ENCODE measurements around the gene ARPP19. TPM values are rescaled to one million over a fixed set of nuclear protein-coding genes. Genes with fewer than 3 reads are reported as not detected.

The ARPP19 gene
- polyA plus RNA-seq, 1 of the 3 experiments (the other 2 are of a cell fraction) = 29.0 TPM

DNA sequence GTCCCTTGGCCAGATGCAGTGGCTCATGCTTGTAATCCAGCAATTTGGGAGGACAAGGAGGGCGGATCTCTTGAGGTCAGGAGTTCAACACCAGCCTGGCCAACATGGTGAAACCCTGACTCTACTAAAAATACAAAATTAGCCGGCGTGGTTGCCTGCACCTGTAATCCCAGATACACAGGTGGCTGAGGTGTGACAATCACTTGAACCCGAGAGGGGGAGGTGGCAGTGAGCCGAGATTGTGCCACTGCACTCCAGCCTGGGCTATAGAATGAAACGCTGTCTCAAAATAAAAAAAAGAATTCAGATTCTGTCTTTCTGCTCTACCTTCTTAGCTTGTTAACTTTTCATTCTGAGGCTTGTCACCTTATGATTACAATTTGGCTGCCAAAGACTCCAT is 62.3 kb downstream of the ARPP19 start (continued):
- TF ChIP-seq RAD21 (IDR thresholded peaks at IDR 0.05; ENCODE audit: low read length) (no peak), TAF1 (IDR thresholded peaks at IDR 0.05; ENCODE audit: borderline replicate concordance, low read depth, low read length) (no peak)

DNA sequence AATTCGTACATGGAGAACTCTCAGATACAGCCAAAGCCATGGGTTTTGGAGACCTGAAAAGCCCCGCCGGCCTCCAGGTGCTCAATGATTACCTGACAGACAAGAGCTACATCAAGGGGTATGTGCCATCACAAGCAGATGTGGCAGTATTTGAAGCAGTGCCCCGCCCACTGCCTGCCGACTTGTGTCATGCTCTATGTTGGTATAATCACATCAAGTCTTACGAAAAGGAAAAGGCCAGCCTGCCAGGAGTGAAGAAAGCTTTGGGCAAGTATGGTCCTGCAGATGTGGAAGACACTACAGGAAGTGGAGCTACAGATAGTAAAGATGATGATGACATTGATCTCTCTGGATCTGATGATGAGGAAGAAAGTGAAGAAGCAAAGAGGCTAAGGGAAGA is 63.7 kb downstream of the ARPP19 start:
- H3K79me2 ChIP-seq (ENCODE audit: insufficient read depth) = peaks cover 54% of the 10 kb centered on the region
- no peak overlapping the region for H3K4me3 ChIP-seq (ENCODE audit: low read depth in 2 of 2, low read length in 1 of 2)
- 0 out of 2 replicates have a peak, but pooled peaks cover 4% of the 10 kb centered on the region for H4K20me1 ChIP-seq (ENCODE audit: insufficient read depth)
- no peak overlapping the region for H3K27ac ChIP-seq (ENCODE audit: low read depth in 2 of 2, low read length in 1 of 2)
- no peaks in the 10 kb centered on the region for H3K9me2 ChIP-seq
- H3K4me2 ChIP-seq = no peak overlapping the region
- no peak overlapping the region for H2AFZ ChIP-seq (ENCODE audit: low read depth)
- 94% methylated on average over 6 of the region's 6 CpGs for WGBS (ENCODE audit: low lambda C conversion rate)
- DNase-seq = no peak
- TF ChIP-seq GATA2 (CRISPR knock-in tag; IDR thresholded peaks at IDR 0.05) (no peak), SIN3A (IDR thresholded peaks at IDR 0.05; ENCODE audit: borderline replicate concordance, low read depth, low read length) (no peak), POLR2AphosphoS5 (IDR thresholded peaks at IDR 0.05; ENCODE audit: low read depth, low read length) (no peak), FOSL2 (IDR thresholded peaks at IDR 0.05; ENCODE audit: borderline replicate concordance, low read depth) (no peak)
- H3K27me3 ChIP-seq (ENCODE audit: insufficient read depth) = no peaks in the 10 kb centered on the region
- no peaks in the 10 kb centered on the region for H3F3A ChIP-seq (replicated peaks; ENCODE audit: insufficient read depth)
- POLR2A ChIA-PET = no interaction called here
- no peak overlapping the region for H3K9ac ChIP-seq
- no peaks in the 10 kb centered on the region for H3K36me3 ChIP-seq (replicated peaks in 1 of 2; ENCODE audit: control insufficient read depth in 1 of 2, insufficient read depth in 2 of 2, low read length in 1 of 2)
- no peaks in the 10 kb centered on the region for H3K9me3 ChIP-seq
- no peaks in the 10 kb centered on the region for H3K4me1 ChIP-seq (ENCODE audit: control insufficient read depth in 1 of 2, insufficient read depth in 2 of 2, low read depth in 1 of 2, low read length in 1 of 2)
- CTCF ChIA-PET = no interaction called here

DNA sequence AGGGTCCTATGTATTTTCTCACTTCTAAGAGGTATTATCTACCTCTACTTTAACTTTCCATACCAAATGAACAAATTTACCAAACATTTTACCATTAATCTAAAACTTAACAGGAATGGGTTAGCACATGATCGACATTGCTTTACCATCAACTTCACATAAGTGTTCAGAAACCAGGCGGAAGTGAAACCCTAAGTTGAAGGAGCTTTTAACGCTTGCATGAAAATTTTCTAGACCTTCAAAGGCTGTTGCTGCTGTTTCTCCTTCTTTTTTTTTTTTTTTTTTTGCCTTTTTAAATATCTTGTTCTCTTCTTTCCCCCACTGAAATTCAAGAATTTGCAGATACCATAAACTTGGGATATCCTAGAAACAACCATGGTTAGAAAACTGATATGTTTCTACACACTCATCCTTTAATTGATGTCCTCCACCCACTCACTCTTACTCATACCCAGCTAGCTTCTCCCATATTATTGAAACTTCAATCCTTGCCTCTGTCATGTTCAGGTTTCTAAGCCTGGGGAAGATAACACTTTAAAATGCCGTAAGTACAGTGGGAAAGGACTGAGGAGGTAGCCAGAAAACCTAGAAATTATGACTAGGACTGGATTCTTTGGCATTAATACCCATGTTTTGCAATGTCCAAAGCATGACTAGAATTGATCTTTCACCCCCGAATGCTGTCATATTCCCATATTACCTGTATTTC is 64.9 kb downstream of the ARPP19 start:
- POLR2A ChIA-PET = no interaction called here
- H3K27ac ChIP-seq (ENCODE audit: low read depth in 2 of 2, low read length in 1 of 2) = no peak overlapping the region

DNA sequence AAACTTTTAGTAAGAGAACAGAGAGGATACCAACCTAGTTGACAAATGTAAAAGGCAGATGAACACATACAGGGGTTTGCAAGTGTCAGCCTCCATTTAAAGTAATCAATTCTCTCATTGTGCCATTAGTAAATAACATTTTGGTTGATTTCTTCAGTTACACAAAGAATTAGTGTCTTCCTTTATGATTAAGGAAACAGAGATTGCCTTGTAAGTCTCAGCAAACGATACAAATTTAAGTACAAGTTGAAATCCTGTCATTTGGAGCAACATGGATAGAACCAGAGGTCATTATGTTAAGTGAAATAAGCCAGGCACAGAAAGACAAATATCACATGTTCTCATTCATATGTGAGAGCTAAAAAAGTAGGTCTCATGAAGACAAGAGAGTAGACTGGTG is 66.2 kb downstream of the ARPP19 start:
- CTCF ChIA-PET = interaction anchor here (1.1 kb wide), 2 partner anchors 19 to 21 kb away, joined by 3 read pairs; no protein-coding TSS in a partner anchor
- H4K20me1 ChIP-seq (ENCODE audit: insufficient read depth) = 0 out of 2 replicates have a peak, but pooled peaks cover 4% of the 10 kb centered on the region
- 97% methylated on average over 1 of the region's 1 CpG for WGBS (ENCODE audit: low lambda C conversion rate)
- peaks cover 4% of the 10 kb centered on the region for H3F3A ChIP-seq (replicated peaks; ENCODE audit: insufficient read depth)
- no peak overlapping the region for H2AFZ ChIP-seq (ENCODE audit: low read depth)
- H3K4me1 ChIP-seq (ENCODE audit: control insufficient read depth in 1 of 2, insufficient read depth in 2 of 2, low read depth in 1 of 2, low read length in 1 of 2) = no peaks in the 10 kb centered on the region
- H3K27ac ChIP-seq (ENCODE audit: low read depth in 2 of 2, low read length in 1 of 2) = no peak overlapping the region
- H3K4me3 ChIP-seq (ENCODE audit: low read depth in 2 of 2, low read length in 1 of 2) = no peak overlapping the region
- H3K9me2 ChIP-seq = no peaks in the 10 kb centered on the region
- no peak for DNase-seq
- no peaks in the 10 kb centered on the region for H3K36me3 ChIP-seq (replicated peaks in 1 of 2; ENCODE audit: control insufficient read depth in 1 of 2, insufficient read depth in 2 of 2, low read length in 1 of 2)
- peaks cover 36% of the 10 kb centered on the region; the same call in 1 of the 2 replicates for H3K79me2 ChIP-seq (ENCODE audit: insufficient read depth)
- POLR2A ChIA-PET = no interaction called here
- H3K9me3 ChIP-seq = no peaks in the 10 kb centered on the region
- H3K9ac ChIP-seq = no peak overlapping the region
- no peak overlapping the region for H3K4me2 ChIP-seq
- no peaks in the 10 kb centered on the region for H3K27me3 ChIP-seq (ENCODE audit: insufficient read depth)
- no peak for TF ChIP-seq TEAD4 (IDR thresholded peaks at IDR 0.05; ENCODE audit: borderline replicate concordance, insufficient read depth)
- no peak for TF ChIP-seq RFX5 (IDR thresholded peaks at IDR 0.05; ENCODE audit: low read length)
- TF ChIP-seq, protein P1, sequence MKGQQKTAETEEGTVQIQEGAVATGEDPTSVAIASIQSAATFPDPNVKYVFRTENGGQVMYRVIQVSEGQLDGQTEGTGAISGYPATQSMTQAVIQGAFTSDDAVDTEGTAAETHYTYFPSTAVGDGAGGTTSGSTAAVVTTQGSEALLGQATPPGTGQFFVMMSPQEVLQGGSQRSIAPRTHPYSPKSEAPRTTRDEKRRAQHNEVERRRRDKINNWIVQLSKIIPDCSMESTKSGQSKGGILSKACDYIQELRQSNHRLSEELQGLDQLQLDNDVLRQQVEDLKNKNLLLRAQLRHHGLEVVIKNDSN (IDR thresholded peaks at IDR 0.05; ENCODE audit: borderline replicate concordance, low read depth) = no peak
- TF ChIP-seq, protein P2, sequence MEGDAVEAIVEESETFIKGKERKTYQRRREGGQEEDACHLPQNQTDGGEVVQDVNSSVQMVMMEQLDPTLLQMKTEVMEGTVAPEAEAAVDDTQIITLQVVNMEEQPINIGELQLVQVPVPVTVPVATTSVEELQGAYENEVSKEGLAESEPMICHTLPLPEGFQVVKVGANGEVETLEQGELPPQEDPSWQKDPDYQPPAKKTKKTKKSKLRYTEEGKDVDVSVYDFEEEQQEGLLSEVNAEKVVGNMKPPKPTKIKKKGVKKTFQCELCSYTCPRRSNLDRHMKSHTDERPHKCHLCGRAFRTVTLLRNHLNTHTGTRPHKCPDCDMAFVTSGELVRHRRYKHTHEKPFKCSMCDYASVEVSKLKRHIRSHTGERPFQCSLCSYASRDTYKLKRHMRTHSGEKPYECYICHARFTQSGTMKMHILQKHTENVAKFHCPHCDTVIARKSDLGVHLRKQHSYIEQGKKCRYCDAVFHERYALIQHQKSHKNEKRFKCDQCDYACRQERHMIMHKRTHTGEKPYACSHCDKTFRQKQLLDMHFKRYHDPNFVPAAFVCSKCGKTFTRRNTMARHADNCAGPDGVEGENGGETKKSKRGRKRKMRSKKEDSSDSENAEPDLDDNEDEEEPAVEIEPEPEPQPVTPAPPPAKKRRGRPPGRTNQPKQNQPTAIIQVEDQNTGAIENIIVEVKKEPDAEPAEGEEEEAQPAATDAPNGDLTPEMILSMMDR (IDR thresholded peaks at IDR 0.05) = no peak
- no peak for TF ChIP-seq FOXJ3 (CRISPR knock-in tag; IDR thresholded peaks at IDR 0.05)
- no peak for TF ChIP-seq MEF2A (IDR thresholded peaks at IDR 0.05; ENCODE audit: borderline replicate concordance, low read depth)
- no peak for TF ChIP-seq JUND (IDR thresholded peaks at IDR 0.05)
- no peak for TF ChIP-seq CHD2 (IDR thresholded peaks at IDR 0.05; ENCODE audit: low read length, partially characterized antibody)
- TF ChIP-seq NRF1 (IDR thresholded peaks at IDR 0.05; ENCODE audit: low read depth, low read length) = no peak
- TF ChIP-seq, protein P3, sequence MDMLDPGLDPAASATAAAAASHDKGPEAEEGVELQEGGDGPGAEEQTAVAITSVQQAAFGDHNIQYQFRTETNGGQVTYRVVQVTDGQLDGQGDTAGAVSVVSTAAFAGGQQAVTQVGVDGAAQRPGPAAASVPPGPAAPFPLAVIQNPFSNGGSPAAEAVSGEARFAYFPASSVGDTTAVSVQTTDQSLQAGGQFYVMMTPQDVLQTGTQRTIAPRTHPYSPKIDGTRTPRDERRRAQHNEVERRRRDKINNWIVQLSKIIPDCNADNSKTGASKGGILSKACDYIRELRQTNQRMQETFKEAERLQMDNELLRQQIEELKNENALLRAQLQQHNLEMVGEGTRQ (IDR thresholded peaks at IDR 0.05; ENCODE audit: borderline replicate concordance, low read depth, low read length) = no peak

More for the DNA sequence above, 64.9 kb downstream of the ARPP19 start:
- TF ChIP-seq FOSL2 (IDR thresholded peaks at IDR 0.05; ENCODE audit: borderline replicate concordance, low read depth) = no peak
- TF ChIP-seq GATA2 (CRISPR knock-in tag; IDR thresholded peaks at IDR 0.05) = no peak
- no peak for TF ChIP-seq FOXM1 (IDR thresholded peaks at IDR 0.05; ENCODE audit: low read depth)
- TF ChIP-seq CHD2 (IDR thresholded peaks at IDR 0.05; ENCODE audit: low read length, partially characterized antibody) = no peak
- no peaks in the 10 kb centered on the region for H3K36me3 ChIP-seq (replicated peaks in 1 of 2; ENCODE audit: control insufficient read depth in 1 of 2, insufficient read depth in 2 of 2, low read length in 1 of 2)
- H3K9me3 ChIP-seq = no peaks in the 10 kb centered on the region
- H2AFZ ChIP-seq (ENCODE audit: low read depth) = no peak overlapping the region
- CTCF ChIA-PET = no interaction called here
- no peak for DNase-seq
- no peak overlapping the region for H3K9ac ChIP-seq
- H3K4me3 ChIP-seq (ENCODE audit: low read depth in 2 of 2, low read length in 1 of 2) = no peak overlapping the region
- H3K79me2 ChIP-seq (ENCODE audit: insufficient read depth) = peaks cover 47% of the 10 kb centered on the region; the same call in 1 of the 2 replicates
- H3K9me2 ChIP-seq = no peaks in the 10 kb centered on the region
- H3K4me2 ChIP-seq = no peak overlapping the region
- H3K4me1 ChIP-seq (ENCODE audit: control insufficient read depth in 1 of 2, insufficient read depth in 2 of 2, low read depth in 1 of 2, low read length in 1 of 2) = no peaks in the 10 kb centered on the region
- H4K20me1 ChIP-seq (ENCODE audit: insufficient read depth) = 0 out of 2 replicates have a peak, but pooled peaks cover 4% of the 10 kb centered on the region
- 94% methylated on average over 5 of the region's 5 CpGs for WGBS (ENCODE audit: low lambda C conversion rate)
- no peaks in the 10 kb centered on the region for H3F3A ChIP-seq (replicated peaks; ENCODE audit: insufficient read depth)
- H3K27me3 ChIP-seq (ENCODE audit: insufficient read depth) = no peaks in the 10 kb centered on the region
